H1 (cell line): ENCODE data around the gene RUFY3. TPM values are rescaled to one million over a fixed set of nuclear protein-coding genes. Genes with fewer than 3 reads are reported as not detected.

Experiments used
- CTCF ChIA-PET: fragments of 300-600 bp; sonication (Branson Sonifier 250); formaldehyde crosslinking; loops from one replicate; lab custom pipeline; 2021; ENCODE audit not compliant: partially characterized antibody; lab: Charles Lee
- POLR2A ChIA-PET: fragments of 300-600 bp; sonication (Branson Sonifier 250); formaldehyde crosslinking; loops from one replicate; lab custom pipeline; 2021; ENCODE audit warnings: inconsistent platforms; ENCODE audit not compliant: partially characterized antibody; lab: Charles Lee
- DNase-seq, 2 experiments: peaks; one replicate each; pipeline versions ENCODE4 v3.0.0 to v3.0.0-alpha.2; 2010 to 2022; ENCODE audit warnings: low spot score in 2 of 2, low read depth in 1 of 2, mixed read lengths in 1 of 2
- FAIRE-seq: peaks from 2 replicates; lab custom pipeline; 2011; peaks lifted over from hg19 to GRCh38; lab: Jason Lieb, UNC
- H2AFZ ChIP-seq: 2 replicates; pipeline ENCODE4 v1.8.1; 2012; ENCODE audit warnings: low read length, inconsistent platforms
- H2AK5ac ChIP-seq: 2 replicates; pipeline ENCODE4 v1.6.1; 2013; ENCODE audit warnings: low read depth, low read length
- H2BK120ac ChIP-seq: replicated peaks from 2 replicates; pipeline ENCODE3; 2013; ENCODE audit warnings: low read depth, low read length, inconsistent platforms
- H2BK12ac ChIP-seq: 2 replicates; pipeline ENCODE4 v1.6.1; 2013; ENCODE audit warnings: low read depth, low read length
- H2BK15ac ChIP-seq: 2 replicates; pipeline ENCODE4 v1.6.1; 2013; ENCODE audit warnings: low read length
- H2BK20ac ChIP-seq: 2 replicates; pipeline ENCODE4 v1.6.1; 2013; ENCODE audit warnings: low read length
- H2BK5ac ChIP-seq: 2 replicates; pipeline ENCODE4 v1.6.1; 2013; ENCODE audit warnings: low read depth, low read length
- H3K14ac ChIP-seq: 2 replicates; pipeline ENCODE4 v1.6.1; 2013; ENCODE audit warnings: inconsistent platforms; ENCODE audit not compliant: insufficient read length
- H3K18ac ChIP-seq: 2 replicates; pipeline ENCODE4 v1.6.1; 2013; ENCODE audit warnings: low read length; ENCODE audit errors: extremely low read depth
- H3K23ac ChIP-seq: 2 replicates; pipeline ENCODE4 v1.6.1; 2013; ENCODE audit warnings: inconsistent platforms; ENCODE audit not compliant: insufficient read length
- H3K23me2 ChIP-seq: 2 replicates; pipeline ENCODE4 v1.6.1; 2013; ENCODE audit warnings: low read depth, low read length
- H3K27ac ChIP-seq: 2 replicates; pipeline ENCODE4 v1.6.1; 2011; ENCODE audit warnings: low read depth, low read length, inconsistent platforms
- H3K27me3 ChIP-seq, 4 experiments: replicated peaks in 1 of 4; 1 replicate in 1 of 4; 2 replicates in 3 of 4; pipeline versions ENCODE4 v1.6.1 to v1.8.1; 2011 to 2013; ENCODE audit warnings: low read length in 3 of 4, mild to moderate bottlenecking in 3 of 4, inconsistent platforms in 2 of 4, mixed read lengths in 2 of 4, moderate library complexity in 1 of 4; ENCODE audit not compliant: control insufficient read depth in 3 of 4, insufficient read depth in 3 of 4; ENCODE audit errors: extremely low read depth in 1 of 4
- H3K36me3 ChIP-seq, 4 experiments: 2 replicates each; pipeline versions ENCODE4 v1.6.1 to v1.8.1; 2011 to 2013; ENCODE audit warnings: mild to moderate bottlenecking in 4 of 4, low read length in 3 of 4, moderate library complexity in 2 of 4, control low read depth in 1 of 4, inconsistent platforms in 1 of 4; ENCODE audit not compliant: insufficient read depth in 4 of 4, control insufficient read depth in 2 of 4
- H3K4ac ChIP-seq: replicated peaks from 2 replicates; pipeline ENCODE3; 2013; ENCODE audit warnings: low read length, low read depth, mixed read lengths, inconsistent platforms; ENCODE audit not compliant: insufficient read length
- H3K4me1 ChIP-seq, 4 experiments: replicated peaks in 1 of 4; 1 replicate in 1 of 4; 2 replicates in 3 of 4; pipeline versions ENCODE4 v1.6.1 to v1.8.1; 2011 to 2013; ENCODE audit warnings: low read length in 3 of 4, inconsistent platforms in 2 of 4, mixed read lengths in 1 of 4; ENCODE audit not compliant: insufficient read depth in 4 of 4, control insufficient read depth in 3 of 4
- H3K4me2 ChIP-seq, 2 experiments: 2 replicates each; pipeline versions ENCODE4 v1.6.1 to v1.8.1; 2011 to 2013; ENCODE audit warnings: low read depth in 2 of 2, low read length in 2 of 2, control low read depth in 1 of 2, inconsistent platforms in 1 of 2, mild to moderate bottlenecking in 1 of 2; ENCODE audit not compliant: insufficient read depth in 1 of 2
- H3K4me3 ChIP-seq, 4 experiments: fragments of 200-600, 300-600 bp in 1 of 4; sonication (generic), shearing (Covaris generic), sonication (Bioruptor Twin) in 1 of 4; 2 replicates each; pipeline versions ENCODE4 v1.5.1 to v1.8.1; 2011 to 2016; ENCODE audit warnings: low read length in 4 of 4, low read depth in 3 of 4, control low read depth in 2 of 4, inconsistent platforms in 2 of 4, mild to moderate bottlenecking in 2 of 4, mixed read lengths in 1 of 4, moderate library complexity in 1 of 4; ENCODE audit not compliant: insufficient read depth in 2 of 4; ENCODE audit errors: extremely low read depth in 1 of 4
- H3K56ac ChIP-seq: replicated peaks from 2 replicates; pipeline ENCODE3; 2013; ENCODE audit warnings: low read depth, mild to moderate bottlenecking, mixed read lengths, low read length, inconsistent platforms; ENCODE audit not compliant: insufficient read length
- H3K79me1 ChIP-seq: 2 replicates; pipeline ENCODE4 v1.6.1; 2013; ENCODE audit warnings: low read depth, low read length, control low read depth
- H3K79me2 ChIP-seq, 2 experiments: 2 replicates each; pipeline versions ENCODE4 v1.6.1 to v1.8.1; 2012 to 2013; ENCODE audit warnings: low read length in 2 of 2, mild to moderate bottlenecking in 2 of 2, inconsistent platforms in 1 of 2; ENCODE audit not compliant: insufficient read depth in 2 of 2, control insufficient read depth in 1 of 2
- H3K9ac ChIP-seq, 4 experiments: replicated peaks in 1 of 4; 1 replicate in 1 of 4; 2 replicates in 3 of 4; pipeline versions ENCODE4 v1.6.1 to v1.8.1; 2011 to 2013; ENCODE audit warnings: low read depth in 3 of 4, low read length in 3 of 4, control low read depth in 2 of 4, mild to moderate bottlenecking in 2 of 4, moderate library complexity in 2 of 4, inconsistent platforms in 1 of 4; ENCODE audit errors: extremely low read depth in 1 of 4
- H3K9me3 ChIP-seq, 2 experiments: 2 replicates each; pipeline versions ENCODE4 v1.6.1 to v1.8.1; 2012 to 2013; ENCODE audit warnings: mild to moderate bottlenecking in 2 of 2, moderate library complexity in 2 of 2, control low read depth in 1 of 2, inconsistent platforms in 1 of 2, low read depth in 1 of 2, low read length in 1 of 2, mixed read lengths in 1 of 2; ENCODE audit not compliant: insufficient read depth in 2 of 2
- H4K20me1 ChIP-seq, 2 experiments: replicated peaks in 1 of 2; 2 replicates each; pipeline versions ENCODE3 to v1.8.1; 2011 to 2013; ENCODE audit warnings: inconsistent platforms in 2 of 2, low read length in 2 of 2, mild to moderate bottlenecking in 1 of 2; ENCODE audit not compliant: insufficient read depth in 2 of 2, control insufficient read depth in 1 of 2
- H4K5ac ChIP-seq: 2 replicates; pipeline ENCODE4 v1.6.1; 2013; ENCODE audit warnings: low read length, low read depth, mixed read lengths, inconsistent platforms; ENCODE audit not compliant: insufficient read length
- H4K8ac ChIP-seq: 2 replicates; pipeline ENCODE4 v1.8.0; 2013; ENCODE audit warnings: mild to moderate bottlenecking, moderate library complexity, low read length, inconsistent platforms; ENCODE audit not compliant: insufficient read depth; ENCODE audit errors: extremely low read depth
- H4K91ac ChIP-seq: replicated peaks from 2 replicates; pipeline ENCODE3; 2013; ENCODE audit warnings: low read length, mixed read lengths, inconsistent platforms; ENCODE audit not compliant: insufficient read length
- CHD1 ChIP-seq: IDR thresholded peaks from 2 replicates; pipeline ENCODE4 v1.6.1; 2012; ENCODE audit warnings: low read depth, low read length, improper control_type of control experiment
- KDM4A ChIP-seq: IDR thresholded peaks from one replicate; pipeline ENCODE4 v1.7.1; 2012; ENCODE audit warnings: low read depth, mild to moderate bottlenecking, moderate library complexity, low read length, inconsistent platforms; ENCODE audit not compliant: severe bottlenecking
- NANOG ChIP-seq: IDR thresholded peaks from 2 replicates; pipeline ENCODE4 v1.6.1; 2011; ENCODE audit warnings: low read length, low read depth, mild to moderate bottlenecking, inconsistent platforms; ENCODE audit not compliant: insufficient read depth, poor library complexity, severe bottlenecking
- POU5F1 ChIP-seq: IDR thresholded peaks from 2 replicates; pipeline ENCODE4 v1.6.1; 2011; ENCODE audit warnings: low read depth, mild to moderate bottlenecking, low read length, moderate library complexity
- RFX5 ChIP-seq: IDR thresholded peaks from 2 replicates; pipeline ENCODE4 v1.6.1; 2011; ENCODE audit warnings: low read depth, low read length, improper control_type of control experiment, borderline replicate concordance
- TBP ChIP-seq: IDR thresholded peaks from 2 replicates; pipeline ENCODE4 v1.6.1; 2011; ENCODE audit warnings: low read depth, low read length, improper control_type of control experiment
- WGBS, 2 experiments: shearing (Covaris generic) in 1 of 2; methylation state at CpG; one replicate each; pipeline versions ENCODE4 v1.1.6 to v1.1.7; 2013 to 2015; ENCODE audit warnings: low lambda C conversion rate in 2 of 2, mixed read lengths in 2 of 2, inconsistent platforms in 1 of 2, low coverage in 1 of 2, missing lambda C conversion rate in 1 of 2; ENCODE audit not compliant: insufficient replicate concordance in 2 of 2, insufficient coverage in 1 of 2, insufficient read length in 1 of 2; ENCODE audit errors: extremely low coverage in 1 of 2, missing lambda C conversion rate in 1 of 2; 5-methylcytosine and 5-hydroxymethylcytosine counted together
- polyA plus RNA-seq, 7 experiments: library from polyadenylated mRNA; depleted of rRNA in 3 of 7; stranded (reverse) in 5 of 7; unstranded in 2 of 7; fragments of >200 nt in 5 of 7; fragments of 200-250 nt in 2 of 7; gene quantifications; 1 replicate in 5 of 7; 2 replicates in 1 of 7; 4 replicates in 1 of 7; pipeline versions ENCODE4 v1.2.1 to v1.2.3, GENCODE V29; 2011 to 2013; ENCODE audit warnings: missing spikeins in 2 of 7, mixed read lengths in 2 of 7
- total RNA-seq: library from RNA; stranded (reverse); fragmentation: NEBNext Ultra II Directional; extraction: Animal tissue kit (Norgen Biotek cat#: 25700); gene quantifications from 2 replicates; pipeline ENCODE4 v1.2.1, GENCODE V29; 2021
- TF ChIP-seq, protein P1 (sequence below), 3 experiments: IDR thresholded peaks; 1 replicate in 2 of 3; 2 replicates in 1 of 3; pipeline versions ENCODE4 v1.5.1 to v1.6.1; 2011; ENCODE audit warnings: low read length in 3 of 3, mild to moderate bottlenecking in 3 of 3, inconsistent platforms in 2 of 3, low read depth in 1 of 3, moderate library complexity in 1 of 3; ENCODE audit not compliant: insufficient read depth in 1 of 3; ENCODE audit errors: control extremely low read depth in 1 of 3
- TF ChIP-seq, protein P2 (sequence below): IDR thresholded peaks from 2 replicates; pipeline ENCODE4 v1.6.1; 2011; ENCODE audit warnings: low read depth, mild to moderate bottlenecking, low read length; ENCODE audit not compliant: insufficient read depth
- TF ChIP-seq, protein P3 (sequence below): IDR thresholded peaks from 2 replicates; pipeline ENCODE4 v1.6.1; 2012; ENCODE audit warnings: inconsistent platforms

RUFY3 gene
- total and polyA plus RNA-seq, 2 of the 8 experiments (the other 6 are each of a cell fraction or from before 2014, with no cell fraction given), result 7.8 to 33.1 TPM

DNA sequence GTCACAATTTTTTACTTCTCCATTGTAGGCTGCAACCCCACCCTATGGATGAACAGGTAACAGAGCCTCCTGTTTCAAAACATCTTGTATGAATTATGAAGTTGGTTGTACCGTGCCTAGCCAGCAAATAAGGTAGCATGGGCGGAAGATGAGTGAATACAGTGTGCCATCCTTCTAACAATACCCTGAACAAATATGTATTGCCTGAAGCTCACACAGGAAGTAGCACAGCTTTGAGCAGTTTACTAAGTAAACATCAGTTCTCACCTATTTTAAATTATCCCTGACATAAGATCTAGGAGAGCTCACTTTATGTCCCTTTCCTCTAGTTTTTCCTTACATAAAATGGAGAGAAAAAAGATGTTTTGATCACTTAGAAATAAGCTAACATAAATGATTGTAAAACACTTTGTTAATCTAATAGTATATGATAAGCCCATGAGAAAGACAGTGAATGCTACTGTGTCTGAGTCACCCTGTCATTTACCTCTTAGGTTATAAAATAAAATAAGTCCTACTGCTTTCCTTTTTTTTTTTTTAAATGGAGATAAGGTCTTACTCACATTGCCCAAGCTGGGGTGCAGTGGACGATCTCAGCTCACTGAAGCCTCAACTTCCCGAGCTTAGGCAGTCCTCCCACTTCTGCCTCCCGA, 81.3 kb downstream of the RUFY3 start:
- no peak overlapping the region for H2BK20ac ChIP-seq
- H4K8ac ChIP-seq, result no peak overlapping the region
- H3K14ac ChIP-seq, result no peak overlapping the region
- no peaks in the 10 kb centered on the region for H3K79me1 ChIP-seq
- H3K23me2 ChIP-seq, result no peaks in the 10 kb centered on the region
- no peak overlapping the region for H3K4me3 ChIP-seq
- H3K9me3 ChIP-seq, result no peaks in the 10 kb centered on the region
- no peaks in the 10 kb centered on the region; a peak in 2 of 8 replicates for H3K36me3 ChIP-seq
- H3K4ac ChIP-seq, result no peak overlapping the region
- no peak overlapping the region for H3K27ac ChIP-seq
- WGBS, 2 experiments, result 84% methylated on average over 5 of the region's 5 CpGs; no CpG with 5 or more reads in 1 of the 2 experiments
- no peaks in the 10 kb centered on the region for H4K20me1 ChIP-seq
- no peaks in the 10 kb centered on the region for H3K27me3 ChIP-seq
- no peak overlapping the region for H2AK5ac ChIP-seq
- ChIA-PET POLR2A (interaction anchor here (1.4 to 3.6 kb wide), 2 partner anchors 10 to 36 kb away, joined by 3 to 17 read pairs; no protein-coding TSS in a partner anchor), CTCF (interaction anchor here (0.7 to 1.4 kb wide), 4 partner anchors 11 to 183 kb away, joined by 3 to 4 read pairs (median 3); no protein-coding TSS in a partner anchor)
- H2BK5ac ChIP-seq, result no peak overlapping the region
- DNase-seq, result no peak
- no peak overlapping the region for H3K4me2 ChIP-seq
- no peak overlapping the region for H3K56ac ChIP-seq
- H2BK15ac ChIP-seq, result no peak overlapping the region
- H3K23ac ChIP-seq, result no peak overlapping the region
- no peaks in the 10 kb centered on the region for H3K4me1 ChIP-seq
- no peak overlapping the region for H2BK120ac ChIP-seq
- H3K79me2 ChIP-seq, result no peaks in the 10 kb centered on the region
- H2BK12ac ChIP-seq, result no peak overlapping the region
- no peak overlapping the region for H4K5ac ChIP-seq
- H2AFZ ChIP-seq, result no peak overlapping the region
- no peak overlapping the region for H4K91ac ChIP-seq
- no peak overlapping the region for H3K18ac ChIP-seq
- FAIRE-seq, result no peak
- H3K9ac ChIP-seq, result no peak overlapping the region
- TF ChIP-seq, protein P1, sequence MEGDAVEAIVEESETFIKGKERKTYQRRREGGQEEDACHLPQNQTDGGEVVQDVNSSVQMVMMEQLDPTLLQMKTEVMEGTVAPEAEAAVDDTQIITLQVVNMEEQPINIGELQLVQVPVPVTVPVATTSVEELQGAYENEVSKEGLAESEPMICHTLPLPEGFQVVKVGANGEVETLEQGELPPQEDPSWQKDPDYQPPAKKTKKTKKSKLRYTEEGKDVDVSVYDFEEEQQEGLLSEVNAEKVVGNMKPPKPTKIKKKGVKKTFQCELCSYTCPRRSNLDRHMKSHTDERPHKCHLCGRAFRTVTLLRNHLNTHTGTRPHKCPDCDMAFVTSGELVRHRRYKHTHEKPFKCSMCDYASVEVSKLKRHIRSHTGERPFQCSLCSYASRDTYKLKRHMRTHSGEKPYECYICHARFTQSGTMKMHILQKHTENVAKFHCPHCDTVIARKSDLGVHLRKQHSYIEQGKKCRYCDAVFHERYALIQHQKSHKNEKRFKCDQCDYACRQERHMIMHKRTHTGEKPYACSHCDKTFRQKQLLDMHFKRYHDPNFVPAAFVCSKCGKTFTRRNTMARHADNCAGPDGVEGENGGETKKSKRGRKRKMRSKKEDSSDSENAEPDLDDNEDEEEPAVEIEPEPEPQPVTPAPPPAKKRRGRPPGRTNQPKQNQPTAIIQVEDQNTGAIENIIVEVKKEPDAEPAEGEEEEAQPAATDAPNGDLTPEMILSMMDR (IDR thresholded peaks at IDR 0.05; ENCODE audit: control extremely low read depth in 1 of 3, insufficient read depth in 1 of 3, low read depth in 1 of 3, low read length in 3 of 3), result no peak
- TF ChIP-seq TBP (no peak), NANOG (no peak), KDM4A (no peak), RFX5 (no peak), POU5F1 (no peak), CHD1 (no peak)
- TF ChIP-seq, protein P2, sequence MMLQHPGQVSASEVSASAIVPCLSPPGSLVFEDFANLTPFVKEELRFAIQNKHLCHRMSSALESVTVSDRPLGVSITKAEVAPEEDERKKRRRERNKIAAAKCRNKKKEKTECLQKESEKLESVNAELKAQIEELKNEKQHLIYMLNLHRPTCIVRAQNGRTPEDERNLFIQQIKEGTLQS, result no peak
- TF ChIP-seq, protein P3, sequence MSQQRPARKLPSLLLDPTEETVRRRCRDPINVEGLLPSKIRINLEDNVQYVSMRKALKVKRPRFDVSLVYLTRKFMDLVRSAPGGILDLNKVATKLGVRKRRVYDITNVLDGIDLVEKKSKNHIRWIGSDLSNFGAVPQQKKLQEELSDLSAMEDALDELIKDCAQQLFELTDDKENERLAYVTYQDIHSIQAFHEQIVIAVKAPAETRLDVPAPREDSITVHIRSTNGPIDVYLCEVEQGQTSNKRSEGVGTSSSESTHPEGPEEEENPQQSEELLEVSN, result no peak
